GM12878 (cell line): ENCODE results near the gene B4GALT1. TPM values are rescaled to one million over a fixed set of nuclear protein-coding genes. Genes with fewer than 3 reads are reported as not detected.

Experiments used
- ATAC-seq: fragments of 200-7000 bp; cut with Tn5 transposase; 3 replicates; pipeline ENCODE4 v1.9.1; 2020; ENCODE audit warnings: mild to moderate bottlenecking, moderate library complexity
- BruUV-seq: library from RNA; stranded (reverse); fragments of 400-500 nt; replicated peaks from 2 replicates; lab custom pipeline; 2021; lab: Mats Ljungman, UMichigan
- CTCF ChIA-PET: fragments of 300-600 bp; sonication (Branson Sonifier 250); formaldehyde crosslinking; extraction: SDS; loops from one replicate; lab custom pipeline; 2021; ENCODE audit warnings: inconsistent platforms; lab: Yijun Ruan, JAX
- POLR2A ChIA-PET: fragments of 350-600 bp; formaldehyde crosslinking; extraction: SDS; loops from one replicate; lab custom pipeline; 2021; ENCODE audit warnings: inconsistent platforms; lab: Charles Lee
- RAD21 ChIA-PET: fragments of 300-600 bp; sonication (Branson Sonifier 250); formaldehyde crosslinking; loops from one replicate; lab custom pipeline; 2023; ENCODE audit warnings: antibody characterized with exemption; ENCODE audit not compliant: unreplicated experiment; lab: Charles Lee
- SMC1A ChIA-PET: fragments of 300-600 bp; sonication (Branson Sonifier 250); formaldehyde crosslinking; loops from one replicate; lab custom pipeline; 2023; ENCODE audit not compliant: unreplicated experiment, uncharacterized antibody; lab: Charles Lee
- DNase-seq: peaks from one replicate; pipeline ENCODE4 v3.0.0-alpha.2; 2011; ENCODE audit warnings: low read depth, low spot score
- FAIRE-seq: peaks from 3 replicates; lab custom pipeline; 2011; peaks lifted over from hg19 to GRCh38; lab: Jason Lieb, UNC
- H2AFZ ChIP-seq: 2 replicates; pipeline ENCODE4 v1.6.0; 2011; ENCODE audit warnings: low read depth, low read length, control low read depth; ENCODE audit not compliant: control insufficient read depth
- H3K27ac ChIP-seq: 2 replicates; pipeline ENCODE4 v1.5.1; 2011; ENCODE audit warnings: control low read depth; ENCODE audit not compliant: control insufficient read depth, insufficient read depth
- H3K27me3 ChIP-seq, 2 experiments: replicated peaks in 1 of 2; 2 replicates each; pipeline versions ENCODE4 v1.6.0 to v1.6.1; 2011; ENCODE audit warnings: low read length in 1 of 2; ENCODE audit not compliant: control insufficient read depth in 2 of 2, insufficient read depth in 2 of 2
- H3K36me3 ChIP-seq, 2 experiments: 2 replicates each; pipeline ENCODE4 v1.5.1; 2011; ENCODE audit warnings: low read length in 1 of 2; ENCODE audit not compliant: control insufficient read depth in 2 of 2, insufficient read depth in 2 of 2
- H3K4me1 ChIP-seq: 2 replicates; pipeline ENCODE4 v1.6.1; 2011; ENCODE audit warnings: mild to moderate bottlenecking, low read length, moderate library complexity, mixed read lengths; ENCODE audit not compliant: control insufficient read depth, insufficient read depth
- H3K4me2 ChIP-seq: 2 replicates; pipeline ENCODE4 v1.6.0; 2011; ENCODE audit warnings: control low read depth; ENCODE audit not compliant: control insufficient read depth, insufficient read depth
- H3K4me3 ChIP-seq: fragments of 200-600 bp; sonication (generic); 2 replicates; pipeline ENCODE4 v1.5.1; 2016
- H3K79me2 ChIP-seq: 2 replicates; pipeline ENCODE4 v1.6.0; 2011; ENCODE audit warnings: low read length; ENCODE audit not compliant: control insufficient read depth, insufficient read depth
- H3K9ac ChIP-seq: 2 replicates; pipeline ENCODE4 v1.8.0; 2011; ENCODE audit warnings: low read length, control low read depth, mixed read lengths; ENCODE audit not compliant: control insufficient read depth, insufficient read depth
- H3K9me3 ChIP-seq: replicated peaks from 3 replicates; pipeline ENCODE4 v1.5.1; 2011; ENCODE audit warnings: mild to moderate bottlenecking, low read length; ENCODE audit not compliant: control insufficient read depth, insufficient read depth
- H4K20me1 ChIP-seq: 2 replicates; pipeline ENCODE4 v1.6.0; 2011; ENCODE audit not compliant: control insufficient read depth, insufficient read depth
- BCL11A ChIP-seq: IDR thresholded peaks from 2 replicates; pipeline ENCODE4 v1.6.1; 2011; ENCODE audit warnings: low read depth, low read length
- BHLHE40 ChIP-seq, 2 experiments: fragments of 450-650 bp in 1 of 2; IDR thresholded peaks; 2 replicates each; pipeline ENCODE4 v1.6.1; 2011 to 2017; ENCODE audit warnings: low read depth in 2 of 2, borderline replicate concordance in 1 of 2, improper control_type of control experiment in 1 of 2, low read length in 1 of 2, mild to moderate bottlenecking in 1 of 2
- CHD2 ChIP-seq: IDR thresholded peaks from 2 replicates; pipeline ENCODE4 v1.6.1; 2011; ENCODE audit warnings: low read depth, low read length, improper control_type of control experiment, borderline replicate concordance
- DPF2 ChIP-seq: fragments of 450-650 bp; IDR thresholded peaks from 2 replicates; pipeline ENCODE4 v1.6.1; 2017; ENCODE audit warnings: mild to moderate bottlenecking
- EZH2 ChIP-seq: IDR thresholded peaks from 2 replicates; pipeline ENCODE4 v1.6.1; 2012; ENCODE audit warnings: low read depth, mild to moderate bottlenecking, control low read depth, inconsistent platforms, low read length, borderline replicate concordance; ENCODE audit not compliant: control insufficient read depth
- KAT2A ChIP-seq: conservative IDR thresholded peaks from 2 replicates; pipeline ENCODE4 v1.6.1; 2011; ENCODE audit warnings: low read depth, low read length; ENCODE audit not compliant: control insufficient read depth
- KDM1A ChIP-seq: fragments of 200-600 bp; sonication (generic); IDR thresholded peaks from 2 replicates; pipeline ENCODE4 v1.6.1; 2016; ENCODE audit warnings: borderline replicate concordance
- NBN ChIP-seq: fragments of 450-650 bp; IDR thresholded peaks from 2 replicates; pipeline ENCODE4 v1.6.1; 2016
- NFIC ChIP-seq: IDR thresholded peaks from 2 replicates; pipeline ENCODE4 v1.6.1; 2012; ENCODE audit warnings: low read depth, mild to moderate bottlenecking, inconsistent platforms, low read length, moderate library complexity
- NRF1 ChIP-seq: conservative IDR thresholded peaks from 2 replicates; pipeline ENCODE4 v1.6.1; 2011; ENCODE audit warnings: mild to moderate bottlenecking, low read depth, low read length, improper control_type of control experiment
- RELA ChIP-seq: fragments of 450-650 bp; IDR thresholded peaks from 2 replicates; pipeline ENCODE4 v1.8.0; 2014; ENCODE audit warnings: borderline replicate concordance; ENCODE audit not compliant: partially characterized antibody
- SMAD1 ChIP-seq: fragments of 450-650 bp; IDR thresholded peaks from 2 replicates; pipeline ENCODE4 v1.6.1; 2018; ENCODE audit warnings: mild to moderate bottlenecking, low read depth; ENCODE audit not compliant: partially characterized antibody
- SREBF2 ChIP-seq: IDR thresholded peaks from 2 replicates; pipeline ENCODE4 v1.6.1; 2012; ENCODE audit warnings: mild to moderate bottlenecking, low read length
- TARDBP ChIP-seq: IDR thresholded peaks from 2 replicates; pipeline ENCODE4 v1.6.1; 2016; ENCODE audit warnings: borderline replicate concordance
- YBX1 ChIP-seq: fragments of 450-650 bp; IDR thresholded peaks from 2 replicates; pipeline ENCODE4 v1.6.1; 2016; ENCODE audit warnings: antibody characterized with exemption
- WGBS: methylation state at CpG from one replicate; pipeline ENCODE4 v1.1.6; 2016; ENCODE audit warnings: low lambda C conversion rate; ENCODE audit not compliant: insufficient replicate concordance, insufficient coverage; ENCODE audit errors: missing lambda C conversion rate; 5-methylcytosine and 5-hydroxymethylcytosine counted together
- in situ Hi-C: fragments of 300-500 bp; cut with MboI; formaldehyde crosslinking; loops from 9 replicates; pipeline ENCODE4 v1.14.3; 2018; ENCODE audit warnings: mixed read lengths
- intact Hi-C: fragments of 100-400 bp; cut with micrococcal nuclease; formaldehyde crosslinking; loops from one replicate; pipeline ENCODE4 v1.14.2; 2022; ENCODE audit not compliant: unreplicated experiment
- polyA plus RNA-seq, 11 experiments: library from polyadenylated mRNA; depleted of rRNA in 4 of 11; unstranded in 6 of 11; stranded (reverse) in 5 of 11; fragments of >200 nt; fragmentation: Nextera tagmentation in 4 of 11; fragmentation: Illumina TruSeq in 1 of 11; extraction: Ambion mirVana in 4 of 11; extraction: Trizol in 1 of 11; gene quantifications; 1 replicate in 1 of 11; 2 replicates in 10 of 11; pipeline versions ENCODE4 v1.2.1 to v1.2.3, GENCODE V29; 2011 to 2016; ENCODE audit warnings: inconsistent platforms in 2 of 11, missing spikeins in 2 of 11, low read depth in 1 of 11
- total RNA-seq, 4 experiments: library from RNA; depleted of rRNA in 3 of 4; stranded (reverse); fragments of >200 nt in 3 of 4; fragmentation: Illumina TruSeq in 1 of 4; extraction: Trizol in 1 of 4; gene quantifications; 2 replicates each; pipeline versions ENCODE4 v1.2.1 to v1.2.3, GENCODE V29; 2013 to 2021
- TF ChIP-seq, protein P1 (sequence below): fragments of 150-350 bp; IDR thresholded peaks from 2 replicates; pipeline ENCODE4 v1.6.1; 2016; ENCODE audit warnings: low read depth, low read length
- TF ChIP-seq, protein P2 (sequence below): fragments of 450-650 bp; IDR thresholded peaks from 2 replicates; pipeline ENCODE4 v1.6.1; 2017; ENCODE audit warnings: antibody characterized with exemption, mild to moderate bottlenecking, moderate library complexity
- TF ChIP-seq, protein P3 (sequence below): IDR thresholded peaks from 2 replicates; pipeline ENCODE4 v1.6.1; 2012; ENCODE audit warnings: low read length, inconsistent platforms

B4GALT1 gene
- total and polyA plus RNA-seq, 10 of the 15 experiments (the other 5 are each of a cell fraction or from before 2014, with no cell fraction given) = 12.7 to 79.0 (median 41.0) TPM

DNA sequence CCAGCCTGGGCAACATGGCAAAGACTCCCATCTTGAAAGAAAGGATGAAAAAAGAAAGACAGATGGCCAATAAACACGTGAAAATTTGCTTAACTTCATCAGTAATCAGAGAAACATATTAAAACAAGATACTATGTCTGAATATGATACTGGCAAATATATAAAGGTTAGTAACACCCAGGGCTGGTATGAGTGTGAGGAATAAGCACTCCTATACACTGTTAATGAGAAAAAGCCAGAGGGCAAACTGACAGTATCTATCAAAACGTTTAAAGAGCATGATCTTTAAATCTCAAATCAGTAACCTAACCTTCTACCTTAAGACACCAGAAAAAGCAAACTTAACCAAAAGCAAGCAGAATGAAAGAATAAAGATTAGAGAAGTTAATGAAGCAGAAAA is 14.1 kb downstream of the B4GALT1 start:
- peaks cover 97% of the 10 kb centered on the region for H3K79me2 ChIP-seq
- POLR2A ChIA-PET = interaction anchor here (0.6 to 4.0 kb wide), 3 partner anchors 8 to 128 kb away, joined by 3 to 39 read pairs (median 12); no protein-coding TSS in a partner anchor
- peaks cover 58% of the 10 kb centered on the region for H3K4me1 ChIP-seq
- H3K27me3 ChIP-seq = no peaks in the 10 kb centered on the region
- H3K4me2 ChIP-seq = peak overlapping the region; percentile 58
- peak overlapping the region; percentile 59 for H3K27ac ChIP-seq
- H2AFZ ChIP-seq = no peak overlapping the region
- intact Hi-C loops = no loop called here
- in situ Hi-C loops = no loop called here
- BruUV-seq = no TSS peak
- no peak for DNase-seq
- H3K4me3 ChIP-seq = no peak overlapping the region; the same call in 1 of the 2 replicates
- SMC1A ChIA-PET = interaction anchor here (1.7 to 3.7 kb wide), 4 partner anchors 8 to 24 kb away, joined by 5 to 43 read pairs (median 22); no protein-coding TSS in a partner anchor
- 25% methylated on average over 2 of the region's 2 CpGs for WGBS
- H3K36me3 ChIP-seq = peaks cover 0 to 1% of the 10 kb centered on the region in 2 experiments; a peak in 2 of 4 replicates
- RAD21 ChIA-PET = interaction anchor here (1.8 to 3.5 kb wide), 4 partner anchors 10 to 73 kb away, joined by 3 to 23 read pairs (median 8); no protein-coding TSS in a partner anchor
- no peaks in the 10 kb centered on the region for H4K20me1 ChIP-seq
- 0 out of 2 replicates have a peak overlapping the region, but pooled peaks have one; percentile 15 for H3K9ac ChIP-seq
- no peak for FAIRE-seq
- peak; percentile 38 for ATAC-seq
- H3K9me3 ChIP-seq = no peaks in the 10 kb centered on the region
- CTCF ChIA-PET = interaction anchor here (2.3 to 5.3 kb wide), 4 partner anchors 8 to 73 kb away, joined by 8 to 39 read pairs (median 18); no protein-coding TSS in a partner anchor
- TF ChIP-seq, protein P1, sequence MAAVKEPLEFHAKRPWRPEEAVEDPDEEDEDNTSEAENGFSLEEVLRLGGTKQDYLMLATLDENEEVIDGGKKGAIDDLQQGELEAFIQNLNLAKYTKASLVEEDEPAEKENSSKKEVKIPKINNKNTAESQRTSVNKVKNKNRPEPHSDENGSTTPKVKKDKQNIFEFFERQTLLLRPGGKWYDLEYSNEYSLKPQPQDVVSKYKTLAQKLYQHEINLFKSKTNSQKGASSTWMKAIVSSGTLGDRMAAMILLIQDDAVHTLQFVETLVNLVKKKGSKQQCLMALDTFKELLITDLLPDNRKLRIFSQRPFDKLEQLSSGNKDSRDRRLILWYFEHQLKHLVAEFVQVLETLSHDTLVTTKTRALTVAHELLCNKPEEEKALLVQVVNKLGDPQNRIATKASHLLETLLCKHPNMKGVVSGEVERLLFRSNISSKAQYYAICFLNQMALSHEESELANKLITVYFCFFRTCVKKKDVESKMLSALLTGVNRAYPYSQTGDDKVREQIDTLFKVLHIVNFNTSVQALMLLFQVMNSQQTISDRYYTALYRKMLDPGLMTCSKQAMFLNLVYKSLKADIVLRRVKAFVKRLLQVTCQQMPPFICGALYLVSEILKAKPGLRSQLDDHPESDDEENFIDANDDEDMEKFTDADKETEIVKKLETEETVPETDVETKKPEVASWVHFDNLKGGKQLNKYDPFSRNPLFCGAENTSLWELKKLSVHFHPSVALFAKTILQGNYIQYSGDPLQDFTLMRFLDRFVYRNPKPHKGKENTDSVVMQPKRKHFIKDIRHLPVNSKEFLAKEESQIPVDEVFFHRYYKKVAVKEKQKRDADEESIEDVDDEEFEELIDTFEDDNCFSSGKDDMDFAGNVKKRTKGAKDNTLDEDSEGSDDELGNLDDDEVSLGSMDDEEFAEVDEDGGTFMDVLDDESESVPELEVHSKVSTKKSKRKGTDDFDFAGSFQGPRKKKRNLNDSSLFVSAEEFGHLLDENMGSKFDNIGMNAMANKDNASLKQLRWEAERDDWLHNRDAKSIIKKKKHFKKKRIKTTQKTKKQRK = no peak
- TF ChIP-seq, protein P2, sequence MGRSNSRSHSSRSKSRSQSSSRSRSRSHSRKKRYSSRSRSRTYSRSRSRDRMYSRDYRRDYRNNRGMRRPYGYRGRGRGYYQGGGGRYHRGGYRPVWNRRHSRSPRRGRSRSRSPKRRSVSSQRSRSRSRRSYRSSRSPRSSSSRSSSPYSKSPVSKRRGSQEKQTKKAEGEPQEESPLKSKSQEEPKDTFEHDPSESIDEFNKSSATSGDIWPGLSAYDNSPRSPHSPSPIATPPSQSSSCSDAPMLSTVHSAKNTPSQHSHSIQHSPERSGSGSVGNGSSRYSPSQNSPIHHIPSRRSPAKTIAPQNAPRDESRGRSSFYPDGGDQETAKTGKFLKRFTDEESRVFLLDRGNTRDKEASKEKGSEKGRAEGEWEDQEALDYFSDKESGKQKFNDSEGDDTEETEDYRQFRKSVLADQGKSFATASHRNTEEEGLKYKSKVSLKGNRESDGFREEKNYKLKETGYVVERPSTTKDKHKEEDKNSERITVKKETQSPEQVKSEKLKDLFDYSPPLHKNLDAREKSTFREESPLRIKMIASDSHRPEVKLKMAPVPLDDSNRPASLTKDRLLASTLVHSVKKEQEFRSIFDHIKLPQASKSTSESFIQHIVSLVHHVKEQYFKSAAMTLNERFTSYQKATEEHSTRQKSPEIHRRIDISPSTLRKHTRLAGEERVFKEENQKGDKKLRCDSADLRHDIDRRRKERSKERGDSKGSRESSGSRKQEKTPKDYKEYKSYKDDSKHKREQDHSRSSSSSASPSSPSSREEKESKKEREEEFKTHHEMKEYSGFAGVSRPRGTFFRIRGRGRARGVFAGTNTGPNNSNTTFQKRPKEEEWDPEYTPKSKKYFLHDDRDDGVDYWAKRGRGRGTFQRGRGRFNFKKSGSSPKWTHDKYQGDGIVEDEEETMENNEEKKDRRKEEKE = no peak
- no peak for TF ChIP-seq CHD2
- TF ChIP-seq BCL11A = no peak
- TF ChIP-seq TARDBP = no peak
- no peak for TF ChIP-seq NRF1
- no peak for TF ChIP-seq DPF2
- no peak for TF ChIP-seq EZH2
- TF ChIP-seq, protein P3, sequence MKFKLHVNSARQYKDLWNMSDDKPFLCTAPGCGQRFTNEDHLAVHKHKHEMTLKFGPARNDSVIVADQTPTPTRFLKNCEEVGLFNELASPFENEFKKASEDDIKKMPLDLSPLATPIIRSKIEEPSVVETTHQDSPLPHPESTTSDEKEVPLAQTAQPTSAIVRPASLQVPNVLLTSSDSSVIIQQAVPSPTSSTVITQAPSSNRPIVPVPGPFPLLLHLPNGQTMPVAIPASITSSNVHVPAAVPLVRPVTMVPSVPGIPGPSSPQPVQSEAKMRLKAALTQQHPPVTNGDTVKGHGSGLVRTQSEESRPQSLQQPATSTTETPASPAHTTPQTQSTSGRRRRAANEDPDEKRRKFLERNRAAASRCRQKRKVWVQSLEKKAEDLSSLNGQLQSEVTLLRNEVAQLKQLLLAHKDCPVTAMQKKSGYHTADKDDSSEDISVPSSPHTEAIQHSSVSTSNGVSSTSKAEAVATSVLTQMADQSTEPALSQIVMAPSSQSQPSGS = no peak
- TF ChIP-seq KDM1A = no peak
- no peak for TF ChIP-seq BHLHE40 (IDR thresholded peaks at IDR 0.05; ENCODE audit: borderline replicate concordance in 1 of 2, low read depth in 2 of 2, low read length in 1 of 2)
- no peak for TF ChIP-seq YBX1
- TF ChIP-seq RELA = no peak
- TF ChIP-seq SREBF2 = no peak
- TF ChIP-seq NBN = no peak
- no peak for TF ChIP-seq SMAD1
- TF ChIP-seq NFIC = no peak
- no peak for TF ChIP-seq KAT2A
